ENCODE data around the gene KCNQ2. TPM values are rescaled to one million over a fixed set of nuclear protein-coding genes. Genes with fewer than 3 reads are reported as not detected.

The KCNQ2 gene
- total RNA-seq, 1 donor from 2014 or later: 11.5 TPM

DNA sequence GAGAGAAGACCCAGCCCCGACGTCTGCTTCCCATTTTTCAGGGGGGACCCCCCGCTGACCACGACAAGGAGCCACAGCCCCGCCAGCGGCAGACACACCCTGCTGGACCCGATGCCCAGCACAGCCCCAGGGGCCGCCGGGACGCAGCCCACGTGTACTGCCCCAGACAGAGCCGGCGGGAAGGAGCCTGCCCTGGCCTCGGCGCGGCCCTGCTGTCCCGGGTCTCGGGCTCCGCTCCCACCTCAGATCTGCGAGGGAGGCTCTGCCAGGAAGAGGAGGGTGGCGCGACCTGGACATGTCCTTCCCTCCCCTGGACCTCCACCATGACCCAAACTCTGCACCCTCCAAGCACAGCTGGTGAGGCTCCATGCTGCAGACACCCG, 54.7 kb downstream of the KCNQ2 start:
- H3K79me2 ChIP-seq (ENCODE audit: insufficient read depth, low read length): no peaks in the 10 kb centered on the region
- no peak for FAIRE-seq
- Mint-ChIP-seq H3K4me1 (ENCODE audit: low read depth, unreplicated experiment) (no peaks in the 10 kb centered on the region), H3K27ac (ENCODE audit: unreplicated experiment) (no peak overlapping the region), H3K4me3 (ENCODE audit: unreplicated experiment) (no peak overlapping the region), H3K9me3 (ENCODE audit: unreplicated experiment) (peaks cover 2% of the 10 kb centered on the region), H3K36me3 (ENCODE audit: low read depth, unreplicated experiment) (no peaks in the 10 kb centered on the region), H3K27me3 (ENCODE audit: low read depth, unreplicated experiment) (peaks cover 33% of the 10 kb centered on the region)
- no peaks in the 10 kb centered on the region for H3K36me3 ChIP-seq (ENCODE audit: insufficient read depth, low read length)
- peaks cover 4% of the 10 kb centered on the region for H3K27me3 ChIP-seq (ENCODE audit: insufficient read depth, low read length)
- H3K9ac ChIP-seq (ENCODE audit: low read length): no peak overlapping the region
- H2AFZ ChIP-seq (ENCODE audit: low read depth, low read length): no peak overlapping the region
- H3K9me3 ChIP-seq (ENCODE audit: insufficient read depth, low read depth, low read length): no peaks in the 10 kb centered on the region
- no peaks in the 10 kb centered on the region for H3K4me1 ChIP-seq (ENCODE audit: insufficient read depth, low read length)
- no peak for TF ChIP-seq EZH2 (IDR thresholded peaks at IDR 0.05; ENCODE audit: insufficient read depth, low read length)
- TF ChIP-seq, protein P1, sequence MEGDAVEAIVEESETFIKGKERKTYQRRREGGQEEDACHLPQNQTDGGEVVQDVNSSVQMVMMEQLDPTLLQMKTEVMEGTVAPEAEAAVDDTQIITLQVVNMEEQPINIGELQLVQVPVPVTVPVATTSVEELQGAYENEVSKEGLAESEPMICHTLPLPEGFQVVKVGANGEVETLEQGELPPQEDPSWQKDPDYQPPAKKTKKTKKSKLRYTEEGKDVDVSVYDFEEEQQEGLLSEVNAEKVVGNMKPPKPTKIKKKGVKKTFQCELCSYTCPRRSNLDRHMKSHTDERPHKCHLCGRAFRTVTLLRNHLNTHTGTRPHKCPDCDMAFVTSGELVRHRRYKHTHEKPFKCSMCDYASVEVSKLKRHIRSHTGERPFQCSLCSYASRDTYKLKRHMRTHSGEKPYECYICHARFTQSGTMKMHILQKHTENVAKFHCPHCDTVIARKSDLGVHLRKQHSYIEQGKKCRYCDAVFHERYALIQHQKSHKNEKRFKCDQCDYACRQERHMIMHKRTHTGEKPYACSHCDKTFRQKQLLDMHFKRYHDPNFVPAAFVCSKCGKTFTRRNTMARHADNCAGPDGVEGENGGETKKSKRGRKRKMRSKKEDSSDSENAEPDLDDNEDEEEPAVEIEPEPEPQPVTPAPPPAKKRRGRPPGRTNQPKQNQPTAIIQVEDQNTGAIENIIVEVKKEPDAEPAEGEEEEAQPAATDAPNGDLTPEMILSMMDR (IDR thresholded peaks at IDR 0.05; ENCODE audit: insufficient read depth, low read depth, low read length): no peak
- no peak overlapping the region for H3K4me2 ChIP-seq (ENCODE audit: low read length)
- H3K27ac ChIP-seq (ENCODE audit: low read depth, low read length): no peak overlapping the region
- no peaks in the 10 kb centered on the region for H4K20me1 ChIP-seq (ENCODE audit: insufficient read depth, low read length)
- no peak for DNase-seq (ENCODE audit: low read depth)
- H3K4me3 ChIP-seq (ENCODE audit: insufficient read depth, low read depth, low read length): no peak overlapping the region

DNA sequence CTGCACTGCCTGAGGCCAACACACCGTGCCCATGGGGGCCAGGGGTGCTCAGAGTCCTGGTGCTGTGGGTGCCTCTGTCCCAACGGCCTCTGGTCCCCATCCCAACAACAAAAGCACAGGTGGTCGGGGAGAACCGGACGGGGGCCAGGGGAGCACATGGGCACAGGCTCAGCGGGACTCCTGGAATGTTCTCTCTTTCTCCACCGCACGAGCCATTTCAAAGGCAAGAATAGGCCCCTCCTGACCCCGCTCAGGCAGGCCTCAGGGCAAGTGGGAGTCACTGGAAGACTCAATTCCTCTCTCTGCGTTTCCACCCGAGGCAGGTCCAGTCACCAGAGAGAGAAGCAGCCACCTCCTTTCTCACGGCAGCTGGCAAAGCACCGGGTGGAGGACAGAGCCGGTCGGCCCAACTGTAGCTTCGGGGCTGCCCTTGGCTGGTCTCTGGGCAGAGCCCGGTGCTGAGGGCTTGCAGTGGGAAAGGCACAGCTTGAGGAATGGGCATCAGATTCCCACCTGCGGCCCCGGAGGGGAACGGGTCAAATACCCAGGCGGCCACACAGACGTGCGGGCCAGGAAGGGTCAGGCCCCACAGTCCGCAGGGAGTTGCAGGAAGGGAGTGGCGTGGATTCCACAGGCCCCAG, 55.2 kb downstream of the KCNQ2 start:
- no peak overlapping the region for H3K27ac ChIP-seq (ENCODE audit: low read depth, low read length)
- H3K27me3 ChIP-seq (ENCODE audit: insufficient read depth, low read length): peaks cover 4% of the 10 kb centered on the region

DNA sequence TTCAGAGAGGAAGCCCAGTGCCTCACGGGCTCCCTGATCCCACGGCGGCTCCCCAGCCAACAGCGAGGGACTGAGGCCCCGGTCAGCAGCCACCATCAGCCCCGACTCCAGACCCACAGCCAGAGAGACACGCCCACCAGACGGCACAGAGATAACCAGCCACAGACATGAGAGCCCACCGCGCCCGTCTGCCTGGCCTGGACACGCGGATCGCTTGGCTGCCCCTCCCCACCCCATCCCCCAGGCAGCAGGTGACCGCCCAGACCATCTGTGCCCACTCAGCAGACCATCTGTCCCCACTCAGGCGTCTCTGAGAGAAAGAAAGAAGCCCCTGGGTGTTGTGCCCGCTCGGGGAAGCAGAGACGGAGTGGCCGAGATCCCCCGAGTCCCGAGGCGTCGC, 55.8 kb downstream of the KCNQ2 start:
- Mint-ChIP-seq H3K27me3 (ENCODE audit: low read depth, unreplicated experiment) (peaks cover 37% of the 10 kb centered on the region), H3K4me1 (ENCODE audit: low read depth, unreplicated experiment) (no peaks in the 10 kb centered on the region), H3K36me3 (ENCODE audit: low read depth, unreplicated experiment) (no peaks in the 10 kb centered on the region), H3K9me3 (ENCODE audit: unreplicated experiment) (peaks cover 2% of the 10 kb centered on the region), H3K27ac (ENCODE audit: unreplicated experiment) (no peak overlapping the region), H3K4me3 (ENCODE audit: unreplicated experiment) (no peak overlapping the region)
- no peak overlapping the region for H3K4me2 ChIP-seq (ENCODE audit: low read length)
- H3K79me2 ChIP-seq (ENCODE audit: insufficient read depth, low read length): no peaks in the 10 kb centered on the region
- H2AFZ ChIP-seq (ENCODE audit: low read depth, low read length): no peak overlapping the region
- no peaks in the 10 kb centered on the region for H4K20me1 ChIP-seq (ENCODE audit: insufficient read depth, low read length)
- DNase-seq (ENCODE audit: low read depth): no peak
- H3K27me3 ChIP-seq (ENCODE audit: insufficient read depth, low read length): peaks cover 4% of the 10 kb centered on the region
- TF ChIP-seq, protein P1 (IDR thresholded peaks at IDR 0.05; ENCODE audit: insufficient read depth, low read depth, low read length): no peak
- TF ChIP-seq EZH2 (IDR thresholded peaks at IDR 0.05; ENCODE audit: insufficient read depth, low read length): no peak
- no peaks in the 10 kb centered on the region for H3K9me3 ChIP-seq (ENCODE audit: insufficient read depth, low read depth, low read length)
- no peaks in the 10 kb centered on the region for H3K4me1 ChIP-seq (ENCODE audit: insufficient read depth, low read length)
- no peak overlapping the region for H3K27ac ChIP-seq (ENCODE audit: low read depth, low read length)
- H3K9ac ChIP-seq (ENCODE audit: low read length): no peak overlapping the region
- FAIRE-seq: no peak
- no peak overlapping the region for H3K4me3 ChIP-seq (ENCODE audit: insufficient read depth, low read depth, low read length)
- no peaks in the 10 kb centered on the region for H3K36me3 ChIP-seq (ENCODE audit: insufficient read depth, low read length)

More for the DNA sequence above, 55.2 kb downstream of the KCNQ2 start:
- Histone ChIP-seq H3K36me3 (ENCODE audit: insufficient read depth, low read length) (no peaks in the 10 kb centered on the region), H3K4me1 (ENCODE audit: insufficient read depth, low read length) (no peaks in the 10 kb centered on the region), H3K79me2 (ENCODE audit: insufficient read depth, low read length) (no peaks in the 10 kb centered on the region), H2AFZ (ENCODE audit: low read depth, low read length) (no peak overlapping the region), H4K20me1 (ENCODE audit: insufficient read depth, low read length) (no peaks in the 10 kb centered on the region), H3K9me3 (ENCODE audit: insufficient read depth, low read depth, low read length) (no peaks in the 10 kb centered on the region), H3K4me3 (ENCODE audit: insufficient read depth, low read depth, low read length) (no peak overlapping the region), H3K9ac (ENCODE audit: low read length) (no peak overlapping the region), H3K4me2 (ENCODE audit: low read length) (no peak overlapping the region)
- H3K27me3 Mint-ChIP-seq (ENCODE audit: low read depth, unreplicated experiment): peaks cover 33% of the 10 kb centered on the region
- no peak overlapping the region for H3K27ac Mint-ChIP-seq (ENCODE audit: unreplicated experiment)
- H3K4me1 Mint-ChIP-seq (ENCODE audit: low read depth, unreplicated experiment): no peaks in the 10 kb centered on the region
- no peak for TF ChIP-seq EZH2 (IDR thresholded peaks at IDR 0.05; ENCODE audit: insufficient read depth, low read length)
- TF ChIP-seq, protein P1 (IDR thresholded peaks at IDR 0.05; ENCODE audit: insufficient read depth, low read depth, low read length): no peak
- no peak for DNase-seq (ENCODE audit: low read depth)
- H3K36me3 Mint-ChIP-seq (ENCODE audit: low read depth, unreplicated experiment): no peaks in the 10 kb centered on the region
- H3K9me3 Mint-ChIP-seq (ENCODE audit: unreplicated experiment): peaks cover 2% of the 10 kb centered on the region
- no peak overlapping the region for H3K4me3 Mint-ChIP-seq (ENCODE audit: unreplicated experiment)
- FAIRE-seq: no peak
